HFF-Myc (cell line): ENCODE data around the gene MTFR1L.

Experiments used
- DNase-seq: peaks from one replicate; pipeline ENCODE4 v3.0.0-alpha.2; 2011; ENCODE audit warnings: low read depth; ENCODE audit errors: extremely low read depth
- H3K4me3 ChIP-seq: replicated peaks from 2 replicates; pipeline ENCODE4 v1.5.1; 2011; ENCODE audit warnings: low read depth, mild to moderate bottlenecking, control low read depth, low read length
- CTCF ChIP-seq: IDR thresholded peaks from 2 replicates; pipeline ENCODE4 v1.5.1; 2012; ENCODE audit warnings: mild to moderate bottlenecking, low read depth, low read length, control low read depth; ENCODE audit errors: missing control alignments

MTFR1L gene

GRCh38 chr1:25871704-25872494, 52.1 kb downstream of the MTFR1L start:
- no peak overlapping the region for H3K4me3 ChIP-seq
- DNase-seq: no peak
- TF ChIP-seq CTCF: no peak

- TF ChIP-seq CTCF: no peak
- no peak overlapping the region for H3K4me3 ChIP-seq
- no peak for DNase-seq
Observed at GRCh38 chr1:25872713-25873112, 53.0 kb downstream of the MTFR1L start.

GRCh38 chr1:25873120-25873519, 53.4 kb downstream of the MTFR1L start:
- no peak for DNase-seq
- no peak for TF ChIP-seq CTCF
- no peak overlapping the region for H3K4me3 ChIP-seq

GRCh38 chr1:25874209-25874608, 54.5 kb downstream of the MTFR1L start:
- H3K4me3 ChIP-seq: peak overlapping the region; percentile 61
- DNase-seq: no peak
- TF ChIP-seq CTCF: no peak

GRCh38 chr1:25874635-25875153, 54.9 kb downstream of the MTFR1L start:
- H3K4me3 ChIP-seq: peak overlapping the region; percentile 61
- no peak for TF ChIP-seq CTCF
- no peak for DNase-seq

- DNase-seq: no peak
- H3K4me3 ChIP-seq: peak within 1 kb of the TSS; percentile 61
- TF ChIP-seq CTCF: no peak
Observed at GRCh38 chr1:25875154-25875855, 55.6 kb downstream of the MTFR1L start, which contains the start of gene PAQR7. Gene PAQR7, minus strand, starts transcription at chr1:25875708. Its CDS starts 11,869 bp downstream, at chr1:25863839.
